ENCODE results near the gene GJA9.

GRCh38 chr1:38873027-38873969, 8.1 kb downstream of the GJA9 start, which contains the start of gene MYCBP:
- no peak; a peak in 1 of 4 replicates for TF ChIP-seq CTCF (conservative IDR thresholded peaks at IDR 0.05; ENCODE audit: low read depth in 2 of 2)
- no peak for TF ChIP-seq REST (IDR thresholded peaks at IDR 0.05; ENCODE audit: unreplicated experiment)
- no peak for TF ChIP-seq EZH2 (IDR thresholded peaks at IDR 0.05; ENCODE audit: low read depth, unreplicated experiment)
- TF ChIP-seq POLR2AphosphoS5 (IDR thresholded peaks at IDR 0.05; ENCODE audit: low read depth): peak; percentile 81
